ENCODE measurements around the gene SLIT3.

Gene SLIT3

DNA sequence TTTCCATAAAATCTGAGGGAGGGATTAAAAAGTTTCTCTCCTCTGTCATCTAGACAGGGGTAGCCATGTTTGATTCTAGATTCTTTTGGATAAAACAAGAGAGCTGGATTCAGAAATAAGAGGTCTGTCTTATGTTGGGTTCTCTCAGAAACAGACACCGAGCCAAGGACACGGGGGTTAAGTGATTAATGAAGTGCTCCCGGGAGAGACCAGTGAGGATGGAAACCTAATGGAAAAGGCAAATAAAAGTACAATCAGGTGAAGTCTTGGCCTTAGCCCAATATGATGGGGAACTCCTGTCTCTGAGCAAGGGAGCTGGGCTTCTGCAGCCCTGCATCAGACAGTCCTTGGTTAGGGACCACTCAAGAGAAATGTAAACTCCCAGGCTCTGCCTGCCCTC is 413.0 kb downstream of the SLIT3 start:
- no peak for DNase-seq (ENCODE audit: low read depth)

DNA sequence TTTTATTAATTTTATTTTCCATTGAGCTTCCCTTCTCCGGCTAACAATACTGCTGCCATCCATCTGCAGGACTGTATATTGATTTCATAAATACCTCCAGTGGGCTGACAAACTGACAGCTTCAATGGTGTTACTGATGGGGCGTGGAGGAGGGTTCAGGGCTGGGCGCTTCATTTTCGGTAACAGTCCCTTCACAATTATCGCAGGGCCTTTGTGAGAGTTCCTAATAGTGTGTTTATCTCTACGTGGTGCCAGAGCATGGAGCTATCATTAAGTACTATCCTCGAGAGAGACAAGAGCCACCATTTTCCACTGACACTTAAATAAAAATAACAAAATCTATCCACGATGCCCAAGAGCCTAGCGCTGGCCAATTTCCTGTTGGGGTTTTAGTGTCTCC is 414.8 kb downstream of the SLIT3 start:
- DNase-seq (ENCODE audit: low read depth) = no peak

DNA sequence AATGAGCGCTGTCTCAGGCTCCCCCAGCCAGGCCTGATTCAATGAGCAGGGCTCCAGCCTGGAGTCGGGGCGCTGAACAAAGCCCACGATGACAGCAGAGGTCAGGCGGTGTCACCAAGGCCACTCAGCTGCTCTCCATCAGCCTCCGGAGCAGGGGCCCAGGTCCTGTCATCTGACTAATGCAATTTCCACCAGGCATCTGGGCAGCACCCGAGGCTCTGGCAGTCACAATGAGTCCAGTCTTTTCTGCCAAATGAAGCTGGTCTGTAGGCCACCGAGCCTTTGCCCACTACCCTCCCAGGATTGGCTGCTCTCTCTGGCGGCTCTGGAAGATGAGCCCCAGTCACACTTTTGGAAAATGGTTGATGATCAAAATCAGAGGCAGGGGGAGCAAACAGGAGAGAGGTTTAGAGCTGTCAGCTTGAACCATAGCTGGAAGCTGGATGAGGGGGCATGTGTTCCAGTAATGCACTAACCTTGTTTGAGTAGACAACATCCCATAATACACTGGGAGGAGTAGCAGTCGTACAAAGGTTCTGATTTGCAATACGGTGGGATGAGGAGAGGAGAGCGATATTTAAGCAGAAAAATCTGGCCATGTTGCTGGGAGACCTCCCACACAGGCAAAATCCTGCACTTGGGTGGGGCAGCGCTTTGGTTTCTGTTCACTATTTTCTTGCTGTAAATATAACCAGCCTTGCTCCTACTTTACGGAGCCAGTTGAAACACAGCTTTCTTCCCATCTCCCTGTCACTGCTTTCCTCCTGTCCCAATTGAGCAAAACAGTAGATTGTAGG is 415.4 kb downstream of the SLIT3 start:
- no peak for DNase-seq (ENCODE audit: low read depth)

DNA sequence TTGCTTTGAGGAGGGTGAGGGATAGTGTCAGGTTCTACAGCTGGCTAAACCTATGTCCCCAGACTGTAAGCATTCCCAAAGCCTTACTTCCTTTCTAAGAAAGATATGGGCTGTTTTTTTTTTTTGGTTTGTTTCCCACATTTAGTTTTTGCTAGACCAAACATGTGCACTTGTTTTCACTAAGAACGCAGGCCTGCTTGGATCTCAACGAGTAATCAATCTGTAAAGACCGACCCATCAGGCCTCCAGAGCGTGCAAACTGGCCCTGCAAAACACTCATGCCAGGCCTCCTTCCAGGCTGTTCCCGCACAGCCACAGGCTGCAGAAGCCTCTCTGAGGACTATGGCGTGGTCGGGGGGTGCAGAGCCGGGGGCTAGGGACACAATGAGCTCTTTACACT is 416.9 kb downstream of the SLIT3 start:
- DNase-seq (ENCODE audit: low read depth) = no peak

DNA sequence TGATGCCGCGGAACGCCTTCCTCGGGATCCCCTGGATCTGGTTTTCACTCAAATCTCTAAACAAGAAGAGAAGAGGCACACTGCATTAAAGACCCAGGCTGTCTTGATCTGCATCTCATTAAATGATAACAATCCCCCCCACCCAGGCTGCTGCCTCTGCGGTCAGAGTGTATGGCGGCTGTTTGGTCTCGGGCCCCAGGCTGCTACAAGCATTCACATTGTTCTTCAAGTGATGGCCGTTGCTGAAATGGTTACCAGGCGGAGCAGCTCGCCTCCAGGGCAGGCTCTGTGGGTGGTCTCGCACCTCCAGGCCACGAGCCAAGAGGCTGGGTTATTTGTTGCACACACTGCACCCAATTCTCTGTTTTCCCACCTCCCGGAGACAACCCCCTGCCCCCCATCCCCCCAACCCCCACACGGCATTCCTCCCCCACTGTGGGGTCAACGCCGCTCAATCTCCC is 417.6 kb downstream of the SLIT3 start:
- no peak for DNase-seq (ENCODE audit: low read depth)

DNA sequence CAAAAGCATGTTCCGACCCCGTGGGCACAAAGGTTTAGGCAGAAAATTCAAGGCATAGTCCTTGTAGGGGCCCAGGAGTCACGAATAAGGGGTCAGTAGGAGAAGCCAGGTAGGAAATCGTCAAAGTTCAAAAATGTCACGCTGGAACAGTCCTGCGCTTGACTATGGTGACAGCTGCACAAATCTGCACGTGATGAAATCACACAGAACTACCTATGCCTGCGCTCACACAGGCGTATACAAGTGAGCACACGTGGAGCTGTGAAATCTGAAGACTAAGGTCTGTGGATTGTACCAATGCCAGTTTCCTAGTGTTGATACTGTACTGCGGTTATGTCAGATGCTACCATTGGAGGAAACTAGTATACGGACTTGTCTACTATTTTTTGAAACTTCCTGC is 418.7 kb downstream of the SLIT3 start:
- DNase-seq (ENCODE audit: low read depth) = no peak

DNA sequence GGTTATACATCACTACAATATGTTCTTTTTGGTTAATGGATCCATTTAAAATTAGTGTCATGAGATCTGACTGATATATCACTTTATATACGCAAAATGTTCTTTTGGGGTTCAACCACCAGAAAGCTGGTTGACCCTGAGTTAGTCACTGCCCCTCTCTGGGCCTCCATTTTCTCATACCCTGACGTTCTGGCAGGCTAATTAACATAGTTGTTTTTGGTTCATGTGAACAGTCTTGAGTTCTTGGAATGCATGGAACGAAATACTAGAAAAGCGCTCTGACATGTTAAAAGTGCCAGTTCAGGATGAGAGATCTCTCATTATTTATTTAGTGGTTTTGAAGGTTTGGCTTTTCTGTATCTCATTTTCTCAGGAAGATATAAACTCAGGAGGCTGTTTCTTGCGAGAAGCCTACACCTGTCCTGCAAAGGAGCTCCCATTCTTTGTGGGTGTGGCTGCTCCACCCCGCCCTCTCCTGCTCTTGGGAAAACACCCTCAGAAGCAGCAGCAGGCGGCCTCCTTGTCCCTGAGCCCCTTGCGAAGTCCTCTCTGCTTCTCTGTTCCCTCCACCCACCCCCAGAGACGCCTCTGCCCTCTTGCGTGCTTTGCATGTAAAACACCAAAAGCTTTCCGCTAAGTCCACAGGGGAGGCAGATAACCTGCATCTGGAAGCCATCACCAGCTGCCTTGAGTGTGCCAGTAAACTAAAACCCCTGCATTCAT is 419.4 kb downstream of the SLIT3 start:
- no peak for DNase-seq (ENCODE audit: low read depth)

DNA sequence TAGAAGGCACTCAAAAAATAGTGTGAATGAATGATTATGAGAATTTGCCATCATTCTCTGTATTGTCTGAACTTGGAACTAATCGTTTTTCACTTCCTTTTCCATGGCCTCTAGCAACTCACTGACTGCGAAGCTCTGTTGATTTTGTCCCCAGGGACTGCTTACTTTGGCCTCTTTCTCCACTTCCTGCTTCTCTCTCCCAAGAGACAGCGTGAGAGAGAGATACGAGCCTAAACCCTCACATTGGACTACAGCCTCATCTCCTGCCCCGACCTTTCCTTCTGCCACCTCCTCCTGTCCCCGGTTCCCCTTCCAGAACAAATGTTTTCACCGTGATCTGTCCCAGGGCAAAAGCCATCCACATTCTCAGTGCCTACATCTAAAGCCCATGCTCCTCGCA is 421.0 kb downstream of the SLIT3 start:
- no peak for DNase-seq (ENCODE audit: low read depth)

DNA sequence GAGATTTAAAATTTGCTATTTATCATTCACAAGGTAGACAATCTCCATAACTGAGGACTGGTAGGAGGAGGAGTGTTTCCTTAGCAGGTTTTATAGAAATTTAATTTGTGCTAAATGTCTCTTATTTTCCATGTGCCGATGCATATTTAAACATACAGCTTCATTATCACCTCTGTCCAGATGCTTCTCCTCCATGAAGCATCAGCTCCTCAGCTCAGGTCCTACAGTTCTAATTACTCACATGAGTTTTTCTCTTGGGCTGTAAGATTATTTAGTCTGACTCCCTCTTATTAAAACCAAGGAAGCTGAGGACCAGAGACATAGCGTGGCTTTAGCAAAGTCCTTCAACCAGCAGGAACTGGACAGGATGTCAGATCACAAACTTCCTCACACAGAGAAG is 421.6 kb downstream of the SLIT3 start:
- DNase-seq (ENCODE audit: low read depth) = no peak

DNA sequence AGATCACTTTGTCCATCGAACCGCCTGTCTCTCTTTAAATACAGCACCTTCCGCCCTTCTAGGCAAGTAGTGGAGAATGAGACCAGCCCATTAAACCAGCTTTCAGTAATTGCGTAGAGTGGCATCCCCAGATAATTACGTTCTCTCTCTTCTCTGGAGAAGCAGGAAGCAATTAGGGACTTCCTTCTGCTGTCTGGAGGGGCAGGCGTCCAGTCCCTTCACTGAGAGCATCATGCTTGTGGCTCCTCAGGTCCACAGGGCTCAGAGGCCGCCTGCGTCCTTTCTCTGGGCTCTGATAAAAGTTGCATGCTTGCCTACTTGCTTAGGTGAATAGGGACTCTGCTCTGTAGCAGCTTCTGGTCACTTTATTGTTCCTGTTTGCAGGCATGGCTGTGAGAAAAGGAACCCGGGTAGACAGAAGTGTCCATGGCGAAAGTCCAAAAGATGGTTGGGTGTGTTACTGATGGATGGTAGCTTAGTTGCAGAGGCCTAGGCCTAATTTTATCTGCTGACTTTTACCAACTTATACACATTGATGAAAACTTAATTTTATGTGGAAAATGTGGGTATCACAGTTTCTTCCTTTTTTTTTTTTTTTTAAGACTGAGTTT is 422.7 kb downstream of the SLIT3 start:
- no peak for DNase-seq (ENCODE audit: low read depth)

DNA sequence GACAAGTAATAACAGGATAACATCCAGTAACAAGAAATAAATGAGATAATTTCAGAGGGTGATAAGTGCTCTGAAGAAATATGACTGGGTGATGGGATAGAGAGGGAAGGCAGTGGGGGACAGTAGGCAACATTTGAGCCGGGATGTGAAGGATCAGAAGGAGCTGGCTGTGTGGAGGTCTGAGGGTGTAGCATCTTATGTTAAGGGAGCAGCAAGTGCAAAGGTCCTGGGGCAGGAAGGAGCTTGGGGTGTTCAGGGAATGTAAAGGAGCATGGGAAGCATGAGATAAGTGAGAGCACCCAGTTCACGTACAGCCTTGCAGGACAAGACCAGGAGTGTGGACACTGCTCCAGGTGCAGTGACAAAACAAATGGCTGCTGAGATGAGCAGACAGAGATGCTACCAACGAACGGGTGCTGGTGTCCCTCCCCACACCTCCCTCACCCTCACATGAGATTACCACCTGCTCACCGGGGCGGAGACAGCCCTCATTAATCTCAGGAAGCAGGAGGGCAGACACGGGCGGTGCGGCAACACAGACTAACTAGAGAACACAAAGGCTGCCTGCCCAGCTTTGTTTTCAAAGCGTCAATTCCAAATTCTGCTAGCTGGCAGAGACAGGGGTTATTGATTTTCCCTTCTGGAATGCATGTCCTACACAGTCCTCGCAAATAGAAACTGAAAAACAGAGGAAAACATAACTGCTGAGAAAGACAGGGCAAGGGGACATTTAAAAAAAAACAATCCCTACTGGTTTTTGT is 423.6 kb downstream of the SLIT3 start:
- no peak for DNase-seq (ENCODE audit: low read depth)

DNA sequence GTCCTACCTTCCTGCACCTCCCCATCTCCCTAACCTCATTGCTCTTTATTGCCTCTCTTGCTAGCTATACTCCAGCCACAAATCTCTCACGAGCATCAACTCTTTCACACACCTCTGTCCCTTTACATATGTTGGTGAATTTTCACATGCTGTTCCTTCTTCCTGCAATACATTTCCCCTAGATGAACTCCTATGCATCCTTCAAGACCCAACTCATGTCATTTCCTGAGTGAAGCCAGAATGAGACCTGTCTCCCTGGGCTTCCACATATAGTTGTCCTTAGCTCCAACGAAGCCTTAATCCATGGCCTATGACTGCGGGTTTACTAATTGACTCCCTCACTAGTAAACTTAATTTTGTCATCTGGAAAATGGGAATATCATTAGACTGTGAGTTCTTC is 424.5 kb downstream of the SLIT3 start:
- DNase-seq (ENCODE audit: low read depth) = no peak

DNA sequence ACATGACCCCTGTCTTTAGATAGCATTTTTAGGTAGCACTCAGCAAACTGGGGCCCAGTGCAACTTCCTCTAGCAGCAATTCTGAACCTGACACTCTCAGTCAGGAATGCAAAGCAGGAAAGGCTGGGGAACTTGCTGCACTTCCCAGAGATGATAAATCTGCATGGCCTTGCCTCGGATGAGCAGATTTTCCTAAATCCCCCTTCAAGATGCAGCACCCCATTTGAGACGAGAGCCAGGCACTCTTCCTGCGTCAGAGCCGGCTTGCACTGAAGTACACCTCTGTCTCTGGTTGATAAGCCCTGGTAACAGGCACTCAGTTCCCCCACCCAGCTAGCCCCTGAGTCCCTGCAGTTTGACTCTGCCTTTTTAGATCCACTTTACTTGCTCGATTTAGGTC is 425.1 kb downstream of the SLIT3 start:
- no peak for DNase-seq (ENCODE audit: low read depth)

DNA sequence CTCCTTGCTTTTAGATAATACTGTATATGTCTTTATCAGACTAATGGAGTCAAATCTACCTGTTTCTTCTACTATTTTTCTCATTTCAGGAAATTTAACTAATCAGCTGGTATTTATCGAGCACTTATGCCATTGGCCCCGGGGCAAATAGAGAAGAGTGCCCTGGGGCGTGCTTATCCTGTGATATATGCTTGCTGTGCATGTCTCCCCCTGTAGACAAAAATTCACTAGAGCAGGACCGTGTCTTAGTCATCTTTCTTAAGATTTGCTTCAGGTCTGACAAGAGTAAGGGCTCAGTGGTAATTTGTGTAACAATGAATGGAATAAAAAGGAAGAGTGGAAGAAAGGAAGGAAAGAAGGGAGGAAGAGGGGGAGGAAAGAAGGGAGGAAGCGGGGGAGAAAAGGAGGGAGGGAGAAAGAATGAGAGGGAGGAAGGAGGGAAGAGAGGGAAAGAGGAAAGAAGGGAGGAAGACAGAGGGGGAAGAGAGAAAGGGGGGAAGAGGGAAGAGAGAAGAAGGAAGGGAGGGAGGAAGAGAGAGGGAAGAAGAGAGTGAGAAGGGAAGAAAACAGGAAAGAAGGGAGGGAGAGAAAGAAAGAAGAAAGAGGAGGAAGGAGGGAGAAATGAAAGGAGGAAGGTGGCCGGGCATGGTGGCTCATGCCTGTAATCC is 426.1 kb downstream of the SLIT3 start:
- no peak for DNase-seq (ENCODE audit: low read depth)

DNA sequence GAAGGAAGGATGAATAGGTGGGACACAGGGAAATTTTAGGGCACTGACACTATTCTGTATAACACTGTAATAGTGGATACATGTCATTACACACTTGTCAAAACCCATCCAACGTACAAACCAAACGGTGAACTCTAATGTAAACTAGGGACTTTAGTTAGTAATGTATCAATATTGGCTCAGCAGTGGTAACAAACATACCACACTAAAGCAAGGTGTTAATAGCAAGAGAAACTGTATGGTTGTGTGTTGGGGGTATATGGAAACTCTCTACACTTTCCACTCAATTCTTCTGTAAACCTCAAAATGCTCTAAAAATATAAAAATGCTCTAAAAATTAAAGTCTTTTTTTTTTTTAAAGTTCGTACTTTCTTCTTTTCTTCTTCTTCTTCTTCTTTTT is 428.7 kb downstream of the SLIT3 start:
- no peak for DNase-seq (ENCODE audit: low read depth)

DNA sequence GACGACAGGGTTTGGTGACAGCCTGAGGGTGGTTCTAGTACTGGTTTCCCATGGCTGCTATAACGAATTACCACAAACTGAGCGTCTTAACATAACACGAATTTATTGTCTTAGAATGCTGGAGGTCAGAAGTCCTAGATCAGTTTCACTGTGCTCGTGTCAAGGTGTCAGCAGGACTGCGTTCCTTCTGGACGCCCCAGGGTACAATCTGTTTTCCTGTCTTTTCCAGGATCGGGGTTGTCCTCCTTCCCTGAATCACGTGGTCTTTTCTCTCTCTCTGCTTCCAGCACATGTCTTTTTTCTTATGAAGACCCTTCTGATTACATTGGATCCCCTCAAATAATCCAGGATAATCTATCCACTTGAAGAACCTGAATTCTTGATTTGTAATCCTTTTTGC is 430.0 kb downstream of the SLIT3 start:
- DNase-seq (ENCODE audit: low read depth) = no peak

DNA sequence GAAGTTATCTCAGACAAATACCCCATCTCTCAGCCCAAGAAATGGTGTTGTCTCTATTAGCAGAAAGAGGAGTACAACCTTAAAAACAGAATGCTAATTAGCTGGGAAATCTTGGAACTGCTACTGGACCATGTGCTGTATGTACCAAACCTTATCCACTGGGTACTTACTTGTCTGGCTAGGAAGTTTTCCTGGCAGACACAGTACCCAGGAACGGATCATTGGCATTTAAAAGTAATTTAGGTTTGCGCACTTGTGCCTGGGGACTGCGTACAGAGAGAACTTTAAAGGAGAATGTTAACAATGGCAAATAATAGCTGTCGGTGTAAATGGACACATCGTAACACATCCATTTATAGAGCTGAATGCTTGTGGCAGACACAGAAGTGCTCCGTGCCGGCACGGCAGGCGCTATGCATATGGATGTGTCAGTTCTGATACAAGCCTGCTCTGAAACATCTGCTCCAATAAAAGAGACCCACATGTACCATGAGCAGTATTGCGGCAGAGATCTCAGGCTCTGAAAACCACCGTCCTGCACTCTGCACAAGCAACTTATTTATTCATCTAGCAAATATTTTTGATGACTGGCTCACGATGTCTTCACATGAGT is 431.2 kb downstream of the SLIT3 start:
- DNase-seq (ENCODE audit: low read depth) = no peak

DNA sequence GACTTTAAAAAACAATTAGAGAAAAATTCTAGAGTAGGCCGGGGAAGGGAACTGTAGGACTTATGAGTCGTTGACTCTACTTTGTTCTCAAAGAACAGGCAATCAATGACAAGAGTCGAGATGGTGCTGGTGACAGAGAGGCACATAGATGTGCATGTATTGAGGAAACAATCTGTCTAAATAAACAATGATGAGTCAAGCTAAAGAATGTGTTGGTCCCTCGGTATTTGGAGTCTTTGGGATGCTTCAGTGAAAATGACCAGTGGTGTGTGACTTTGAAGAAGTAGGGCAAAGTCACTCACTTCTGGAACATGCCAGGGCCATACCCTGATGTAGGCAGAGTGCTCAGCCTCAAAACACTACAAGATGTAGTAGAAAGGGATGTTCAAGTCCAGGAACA is 433.7 kb downstream of the SLIT3 start:
- DNase-seq (ENCODE audit: low read depth) = no peak

DNA sequence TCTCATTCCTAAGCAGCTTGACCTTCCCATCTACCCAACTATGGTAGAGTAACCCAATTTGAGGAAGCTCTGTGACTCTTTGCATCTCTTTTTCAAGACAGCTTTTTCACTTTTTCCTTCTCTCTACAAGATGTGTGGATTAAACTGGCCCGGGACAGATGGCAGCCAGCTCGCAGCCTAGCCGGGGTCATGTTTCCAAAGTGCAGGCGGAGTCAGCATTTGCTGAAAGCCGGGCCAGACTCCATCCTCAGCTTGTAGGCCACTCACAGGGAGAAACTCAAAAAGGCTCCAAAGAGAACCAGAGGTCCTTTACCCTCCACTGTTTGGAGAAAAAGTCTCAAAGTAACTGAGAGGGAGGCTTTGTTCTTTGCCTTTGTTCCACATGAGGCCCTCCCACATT is 435.0 kb downstream of the SLIT3 start:
- DNase-seq (ENCODE audit: low read depth) = no peak

DNA sequence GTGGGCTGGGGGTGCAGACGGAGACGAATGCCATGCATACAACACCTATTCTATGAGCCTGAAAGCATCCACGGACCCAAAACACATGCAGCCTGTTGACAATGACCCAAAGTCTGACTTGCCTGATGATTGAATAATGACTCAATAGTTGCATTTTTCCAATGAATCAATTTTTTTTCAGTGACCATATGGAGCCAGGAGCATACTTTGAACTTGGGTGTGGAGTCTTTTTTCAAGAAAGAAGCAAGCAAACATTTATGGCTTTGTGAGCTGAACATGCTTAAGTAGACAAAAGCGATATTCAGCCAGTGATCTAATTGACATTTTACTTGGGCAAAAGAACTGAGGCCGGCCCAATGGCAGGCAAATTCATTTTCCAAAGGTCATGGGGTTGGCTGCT is 437.9 kb downstream of the SLIT3 start:
- no peak for DNase-seq (ENCODE audit: low read depth)

DNA sequence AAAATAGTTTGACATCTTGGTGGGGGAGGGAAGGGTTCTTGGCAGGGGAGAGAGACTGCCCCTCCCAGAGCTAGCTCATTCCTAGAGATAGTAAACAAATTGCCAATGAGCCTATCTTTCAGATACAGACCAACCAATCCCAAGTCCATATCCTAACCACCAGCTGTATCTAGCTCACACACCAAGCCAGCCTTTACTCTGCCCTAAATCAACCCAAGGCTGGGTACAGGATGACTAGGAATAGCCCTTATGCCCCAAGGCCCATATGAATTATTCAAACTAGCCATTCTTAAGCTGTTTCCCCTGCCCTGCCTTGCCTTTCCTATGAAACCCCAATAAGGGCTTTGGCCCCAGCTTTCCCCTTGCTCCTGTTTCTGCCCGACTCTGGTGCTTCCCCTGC is 440.4 kb downstream of the SLIT3 start:
- DNase-seq (ENCODE audit: low read depth) = no peak

DNA sequence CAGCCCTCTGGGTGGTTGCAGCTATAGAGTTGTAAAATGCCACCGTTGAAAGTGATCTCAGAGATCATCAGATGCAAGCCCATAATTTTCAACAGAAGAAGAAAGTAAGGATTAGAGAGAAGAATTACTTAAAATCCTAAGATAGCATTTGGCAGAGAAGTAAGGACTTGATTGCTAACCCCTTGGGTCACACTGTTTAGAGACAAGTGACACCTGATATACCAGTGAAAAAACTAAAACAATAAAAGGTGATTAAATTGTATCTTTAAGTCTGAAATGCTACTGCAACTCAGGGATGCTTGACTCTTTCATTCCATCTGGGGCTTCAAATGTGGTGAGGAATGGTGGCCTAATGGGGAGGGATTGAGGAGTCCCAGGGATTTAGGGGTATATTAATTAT is 440.9 kb downstream of the SLIT3 start:
- no peak for DNase-seq (ENCODE audit: low read depth)

Data from stimulated activated CD8-positive, alpha-beta memory T cell treated with anti-CD3 and anti-CD28 coated beads, Interleukin-15, amount 100 ng/mL, for 24 hours (primary cell).